ENCODE results near the gene MYL12A. TPM values are rescaled to one million over a fixed set of nuclear protein-coding genes. Genes with fewer than 3 reads are reported as not detected.
A peak's percentile ranks its signal among the peaks of the same experiment; 100 is the strongest.

The MYL12A gene
- total and polyA plus RNA-seq, 2 donors (not counting 3 experiments of a cell fraction or from before 2014, with no cell fraction given): 597 to 796 TPM

DNA sequence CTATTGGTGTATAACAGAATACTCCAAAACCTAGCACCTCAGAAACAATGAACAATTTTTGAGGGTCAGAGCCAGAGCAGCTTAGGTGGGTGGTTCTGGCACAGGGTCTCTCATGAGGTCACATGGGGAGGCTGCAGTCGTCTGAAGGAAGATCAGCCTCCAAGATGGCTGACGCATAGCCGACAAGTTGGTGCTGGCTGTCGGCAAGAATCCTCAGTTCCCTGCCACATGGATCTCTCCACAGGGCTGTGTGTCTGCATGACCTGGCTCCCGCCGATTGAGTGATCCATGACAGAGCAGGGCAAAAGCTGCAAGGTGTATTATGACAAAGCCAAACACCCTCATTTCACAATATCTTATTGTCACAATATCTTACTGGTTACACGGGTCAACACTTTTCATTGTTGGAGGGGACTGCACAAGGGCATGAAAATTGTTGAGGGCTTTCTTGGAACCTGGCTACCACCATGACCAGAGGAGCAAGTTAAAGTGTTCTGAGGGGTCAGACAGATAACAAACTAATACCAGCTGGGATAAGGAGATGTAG, 18.5 kb downstream of the MYL12A start:
- Histone ChIP-seq H3K27me3 (ENCODE audit: control insufficient read depth in 2 of 2, insufficient read depth in 2 of 2, low read length in 2 of 2) (no peaks in the 10 kb centered on the region), H3K4me1 (ENCODE audit: control insufficient read depth, extremely low read depth, insufficient read depth, low read length) (peaks cover 58% of the 10 kb centered on the region), H2AFZ (ENCODE audit: low read depth, low read length) (no peak overlapping the region), H3K27ac (ENCODE audit: insufficient read depth, low read depth, low read length) (no peak overlapping the region), H3K4me3 (replicated peaks in 1 of 3; ENCODE audit: insufficient read depth in 1 of 3, low read depth in 1 of 3, low read length in 3 of 3) (no peak overlapping the region), H3K9me3 (replicated peaks; ENCODE audit: control insufficient read depth, insufficient read depth, low read length) (no peaks in the 10 kb centered on the region), H3K9me1 (replicated peaks; ENCODE audit: control insufficient read depth, extremely low read depth, insufficient read depth, low read length) (peaks cover 3% of the 10 kb centered on the region), H3K79me2 (ENCODE audit: control insufficient read depth, insufficient read depth, low read length) (peaks cover 91% of the 10 kb centered on the region), H4K20me1 (replicated peaks; ENCODE audit: control insufficient read depth, extremely low read depth, insufficient read depth, low read length) (peaks cover 48% of the 10 kb centered on the region), H3K4me2 (ENCODE audit: insufficient read depth, low read length) (peak overlapping the region; percentile 97), H3K9ac (replicated peaks; ENCODE audit: extremely low read depth, insufficient read depth, low read length) (no peak overlapping the region), H3K36me3 (ENCODE audit: control insufficient read depth in 2 of 2, extremely low read depth in 1 of 2, insufficient read depth in 2 of 2, low read length in 2 of 2) (peaks cover 0 to 2% of the 10 kb centered on the region in 2 experiments)
- DNase-seq (ENCODE audit: low read depth, low spot score) (no peak), FAIRE-seq (no peak)
- dilution Hi-C loops (cut with MboI; ENCODE audit: extremely low pct_ligation_motif_present, low sequenced_read_pairs) (loop anchor here (25.0 kb wide), 1 partner anchor 196 kb away; the partner anchor contains the start of gene TGIF1), intact Hi-C loops (cut with micrococcal nuclease) (no loop called here)
- ChIA-PET POLR2A (interaction anchor here (0.6 kb wide), 1 partner anchor 406 kb away, joined by 6 read pairs; no protein-coding TSS in a partner anchor), CTCF (interaction anchor here (0.5 to 1.4 kb wide), 4 partner anchors 57 to 400 kb away, joined by 3 to 6 read pairs (median 4); no protein-coding TSS in a partner anchor)
- BruUV-seq (replicated peaks): no TSS peak
- TF ChIP-seq EZH2 (IDR thresholded peaks at IDR 0.05; ENCODE audit: borderline replicate concordance, low read depth, low read length, severe bottlenecking) (no peak), FOS (IDR thresholded peaks at IDR 0.05; ENCODE audit: borderline replicate concordance, insufficient read depth, low read length) (no peak), POLR2AphosphoS5 (IDR thresholded peaks at IDR 0.05; ENCODE audit: insufficient read depth, low read depth, low read length) (no peak), JUN (IDR thresholded peaks at IDR 0.05; ENCODE audit: borderline replicate concordance, insufficient read depth, insufficient read length, low read depth) (no peak), CTCF (IDR thresholded peaks at IDR 0.05; ENCODE audit: extremely low read depth in 1 of 2, insufficient read depth in 1 of 2, low read depth in 1 of 2, low read length in 2 of 2) (no peak), MAX (IDR thresholded peaks at IDR 0.05; ENCODE audit: insufficient read depth, insufficient read length) (no peak), GATA2 (IDR thresholded peaks at IDR 0.05; ENCODE audit: insufficient read depth, insufficient read length, low read depth, low read length) (no peak), POLR2A (IDR thresholded peaks at IDR 0.05; ENCODE audit: low read depth, low read length) (no peak)
